GM18517 (cell line): ENCODE data around the gene MBL2.

Experiments used
- ATAC-seq: cut with Tn5 transposase; IDR thresholded peaks from one replicate; pipeline ENCODE4 v1.9.1; 2021; ENCODE audit warnings: mild to moderate bottlenecking, moderate library complexity; ENCODE audit not compliant: unreplicated experiment

The MBL2 gene

DNA sequence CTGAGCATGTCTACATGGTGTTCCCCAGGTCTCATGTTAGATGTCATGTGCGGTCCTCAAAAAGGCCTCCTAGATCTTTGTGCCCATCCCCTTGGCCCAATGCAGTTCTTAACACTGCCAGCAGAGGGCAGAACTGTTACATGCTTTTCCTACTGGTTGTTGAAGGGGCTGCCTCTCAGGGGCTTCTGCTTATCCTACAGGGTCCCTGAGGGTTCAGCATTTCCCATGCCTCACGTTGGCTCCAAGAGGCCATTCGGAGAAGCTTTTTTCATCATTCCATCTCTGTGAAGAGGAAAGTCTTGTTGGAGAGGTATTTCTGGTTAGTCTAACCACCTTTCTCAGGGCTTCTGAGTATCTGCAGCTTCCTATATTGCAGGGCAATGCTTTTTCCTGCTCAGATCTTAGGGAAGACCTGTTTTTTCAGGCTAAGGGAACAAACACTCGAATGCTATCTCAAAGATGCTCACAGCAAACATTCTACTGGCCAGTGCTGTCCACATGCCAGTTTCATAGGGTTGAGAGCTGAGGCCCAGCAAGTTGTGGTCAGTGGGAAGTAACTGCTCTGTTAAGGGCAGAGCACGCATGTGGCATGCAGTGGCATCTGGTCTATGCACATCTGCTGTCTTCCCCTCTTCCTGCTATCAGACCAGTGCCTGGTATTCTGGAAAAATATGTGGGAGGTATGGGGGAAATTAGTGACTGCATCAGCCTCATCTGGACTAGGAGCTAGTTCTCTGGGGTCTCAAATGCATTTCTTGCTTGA lies 31.5 kb downstream of the MBL2 start:
- peak; percentile 75 for ATAC-seq

- no peak for ATAC-seq
Observed at GRCh38 chr10:52740155-52740549, 32.4 kb downstream of the MBL2 start.

GRCh38 chr10:52739380-52740154 lies 33.0 kb downstream of the MBL2 start:
- no peak for ATAC-seq

DNA sequence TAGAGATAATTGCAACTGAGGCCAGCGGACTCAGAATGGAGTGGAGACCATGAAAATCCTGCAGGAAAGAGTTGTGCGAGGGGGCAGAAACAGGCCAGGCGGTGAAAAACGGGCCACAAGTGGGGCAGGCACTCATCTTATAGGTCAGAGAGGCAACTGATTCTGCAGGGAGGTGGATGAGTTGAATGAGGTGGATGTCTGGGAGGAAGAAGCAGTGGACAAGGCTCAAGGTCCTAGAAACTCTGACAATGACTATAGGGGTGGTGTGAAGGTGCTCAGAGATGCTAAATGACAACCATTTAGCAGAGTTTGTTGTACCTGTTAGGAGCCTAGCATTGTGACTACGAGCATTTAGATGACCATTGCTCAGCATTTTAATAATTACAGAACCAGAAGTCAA lies 33.6 kb downstream of the MBL2 start:
- ATAC-seq: no peak

GRCh38 chr10:52729271-52730104 lies 43.1 kb downstream of the MBL2 start:
- ATAC-seq: no peak

DNA sequence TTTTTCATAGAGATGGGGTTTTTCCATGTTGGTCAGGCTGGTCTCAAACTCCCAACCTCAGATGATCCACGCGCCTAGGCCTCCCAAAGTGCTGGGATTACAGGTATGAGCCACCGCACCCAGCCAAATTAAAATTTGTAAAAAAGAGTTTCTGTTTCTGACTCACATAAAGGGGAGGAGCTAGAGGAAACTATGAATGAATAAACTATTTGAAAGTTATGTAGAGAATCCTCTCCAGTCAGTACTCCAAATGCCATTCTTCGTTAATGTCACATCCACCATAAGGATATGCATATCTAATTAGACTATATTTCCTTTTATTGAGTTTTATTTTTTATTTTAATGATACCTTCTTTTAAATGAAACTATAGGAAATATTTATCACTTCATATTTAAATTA lies 52.6 kb downstream of the MBL2 start:
- no peak for ATAC-seq
